ENCODE measurements around the gene VPS13C. TPM values are rescaled to one million over a fixed set of nuclear protein-coding genes. Genes with fewer than 3 reads are reported as not detected.

VPS13C gene
- total RNA-seq, 1 donor from 2014 or later: 57.4 TPM

GRCh38 chr15:61828008-61828407 lies 232.2 kb downstream of the VPS13C start:
- H3K4me1 Mint-ChIP-seq (ENCODE audit: low read depth): no peaks in the 10 kb centered on the region
- no peaks in the 10 kb centered on the region for H3K9me3 Mint-ChIP-seq

GRCh38 chr15:61827131-61827530 lies 233.1 kb downstream of the VPS13C start:
- H3K27me3 Mint-ChIP-seq (ENCODE audit: low read depth): peaks cover 15% of the 10 kb centered on the region
- H3K4me1 Mint-ChIP-seq (ENCODE audit: low read depth): no peaks in the 10 kb centered on the region
- no peaks in the 10 kb centered on the region for H3K36me3 Mint-ChIP-seq (ENCODE audit: low read depth)
- intact Hi-C loops (cut with micrococcal nuclease): no loop called here
- no peak overlapping the region for H3K27ac Mint-ChIP-seq
- H3K9me3 Mint-ChIP-seq: no peaks in the 10 kb centered on the region
- DNase-seq (ENCODE audit: low spot score): no peak
- H3K4me3 Mint-ChIP-seq (ENCODE audit: low read depth): no peak overlapping the region

More at GRCh38 chr15:61828008-61828407, 232.2 kb downstream of the VPS13C start:
- intact Hi-C loops (cut with micrococcal nuclease): no loop called here
- no peak overlapping the region for H3K27ac Mint-ChIP-seq
- H3K4me3 Mint-ChIP-seq (ENCODE audit: low read depth): no peak overlapping the region
- no peak for DNase-seq (ENCODE audit: low spot score)
- no peaks in the 10 kb centered on the region for H3K36me3 Mint-ChIP-seq (ENCODE audit: low read depth)
- H3K27me3 Mint-ChIP-seq (ENCODE audit: low read depth): peaks cover 17% of the 10 kb centered on the region

- H3K27me3 Mint-ChIP-seq (ENCODE audit: low read depth): peaks cover 15% of the 10 kb centered on the region
- H3K4me3 Mint-ChIP-seq (ENCODE audit: low read depth): no peak overlapping the region
- H3K36me3 Mint-ChIP-seq (ENCODE audit: low read depth): no peaks in the 10 kb centered on the region
- H3K27ac Mint-ChIP-seq: no peak overlapping the region
- no peaks in the 10 kb centered on the region for H3K4me1 Mint-ChIP-seq (ENCODE audit: low read depth)
- no peak for DNase-seq (ENCODE audit: low spot score)
- no peaks in the 10 kb centered on the region for H3K9me3 Mint-ChIP-seq
- intact Hi-C loops (cut with micrococcal nuclease): no loop called here
Observed at GRCh38 chr15:61824291-61824690, 236.0 kb downstream of the VPS13C start.

GRCh38 chr15:61822511-61822910 lies 237.7 kb downstream of the VPS13C start:
- Mint-ChIP-seq H3K4me1 (ENCODE audit: low read depth) (no peaks in the 10 kb centered on the region), H3K27ac (no peak overlapping the region), H3K4me3 (ENCODE audit: low read depth) (no peak overlapping the region), H3K27me3 (ENCODE audit: low read depth) (peaks cover 15% of the 10 kb centered on the region), H3K36me3 (ENCODE audit: low read depth) (no peaks in the 10 kb centered on the region), H3K9me3 (no peaks in the 10 kb centered on the region)
- intact Hi-C loops (cut with micrococcal nuclease): no loop called here
- no peak for DNase-seq (ENCODE audit: low spot score)

GRCh38 chr15:61820951-61821350 lies 239.3 kb downstream of the VPS13C start:
- H3K4me1 Mint-ChIP-seq (ENCODE audit: low read depth): no peaks in the 10 kb centered on the region
- H3K27ac Mint-ChIP-seq: no peak overlapping the region
- DNase-seq (ENCODE audit: low spot score): no peak
- no peaks in the 10 kb centered on the region for H3K36me3 Mint-ChIP-seq (ENCODE audit: low read depth)
- no peaks in the 10 kb centered on the region for H3K9me3 Mint-ChIP-seq
- no peak overlapping the region for H3K4me3 Mint-ChIP-seq (ENCODE audit: low read depth)
- H3K27me3 Mint-ChIP-seq (ENCODE audit: low read depth): peaks cover 13% of the 10 kb centered on the region
- intact Hi-C loops (cut with micrococcal nuclease): no loop called here

GRCh38 chr15:61820212-61820611 lies 240.0 kb downstream of the VPS13C start:
- intact Hi-C loops (cut with micrococcal nuclease): no loop called here
- no peaks in the 10 kb centered on the region for H3K4me1 Mint-ChIP-seq (ENCODE audit: low read depth)

GRCh38 chr15:61819386-61819785 lies 240.9 kb downstream of the VPS13C start:
- H3K27ac Mint-ChIP-seq: no peak overlapping the region
- no peaks in the 10 kb centered on the region for H3K9me3 Mint-ChIP-seq
- no peaks in the 10 kb centered on the region for H3K4me1 Mint-ChIP-seq (ENCODE audit: low read depth)
- no peak for DNase-seq (ENCODE audit: low spot score)
- no peaks in the 10 kb centered on the region for H3K36me3 Mint-ChIP-seq (ENCODE audit: low read depth)
- H3K4me3 Mint-ChIP-seq (ENCODE audit: low read depth): no peak overlapping the region
- intact Hi-C loops (cut with micrococcal nuclease): no loop called here
- peaks cover 9% of the 10 kb centered on the region for H3K27me3 Mint-ChIP-seq (ENCODE audit: low read depth)

More at GRCh38 chr15:61820212-61820611, 240.0 kb downstream of the VPS13C start:
- Mint-ChIP-seq H3K4me3 (ENCODE audit: low read depth) (no peak overlapping the region), H3K36me3 (ENCODE audit: low read depth) (no peaks in the 10 kb centered on the region), H3K9me3 (no peaks in the 10 kb centered on the region), H3K27me3 (ENCODE audit: low read depth) (peaks cover 10% of the 10 kb centered on the region), H3K27ac (no peak overlapping the region)
- no peak for DNase-seq (ENCODE audit: low spot score)

- H3K27ac Mint-ChIP-seq: no peak overlapping the region
- DNase-seq (ENCODE audit: low spot score): no peak
- no peaks in the 10 kb centered on the region for H3K4me1 Mint-ChIP-seq (ENCODE audit: low read depth)
Observed at GRCh38 chr15:61818801-61819200, 241.4 kb downstream of the VPS13C start.

GRCh38 chr15:61816856-61817255 lies 243.4 kb downstream of the VPS13C start:
- Mint-ChIP-seq H3K27me3 (ENCODE audit: low read depth) (peaks cover 2% of the 10 kb centered on the region), H3K4me3 (ENCODE audit: low read depth) (no peak overlapping the region), H3K27ac (no peak overlapping the region), H3K4me1 (ENCODE audit: low read depth) (no peaks in the 10 kb centered on the region), H3K36me3 (ENCODE audit: low read depth) (no peaks in the 10 kb centered on the region), H3K9me3 (no peaks in the 10 kb centered on the region)
- DNase-seq (ENCODE audit: low spot score): no peak
- intact Hi-C loops (cut with micrococcal nuclease): no loop called here

More at GRCh38 chr15:61818801-61819200, 241.4 kb downstream of the VPS13C start:
- H3K27me3 Mint-ChIP-seq (ENCODE audit: low read depth): peaks cover 4% of the 10 kb centered on the region
- intact Hi-C loops (cut with micrococcal nuclease): no loop called here
- H3K36me3 Mint-ChIP-seq (ENCODE audit: low read depth): no peaks in the 10 kb centered on the region
- H3K9me3 Mint-ChIP-seq: no peaks in the 10 kb centered on the region
- H3K4me3 Mint-ChIP-seq (ENCODE audit: low read depth): no peak overlapping the region

- H3K36me3 Mint-ChIP-seq (ENCODE audit: low read depth): no peaks in the 10 kb centered on the region
- H3K9me3 Mint-ChIP-seq: no peaks in the 10 kb centered on the region
- DNase-seq (ENCODE audit: low spot score): no peak
- intact Hi-C loops (cut with micrococcal nuclease): no loop called here
- no peaks in the 10 kb centered on the region for H3K4me1 Mint-ChIP-seq (ENCODE audit: low read depth)
- H3K27me3 Mint-ChIP-seq (ENCODE audit: low read depth): peaks cover 2% of the 10 kb centered on the region
- no peak overlapping the region for H3K4me3 Mint-ChIP-seq (ENCODE audit: low read depth)
- no peak overlapping the region for H3K27ac Mint-ChIP-seq
Observed at GRCh38 chr15:61815356-61816083, 244.7 kb downstream of the VPS13C start.

- Mint-ChIP-seq H3K4me3 (ENCODE audit: low read depth) (no peak overlapping the region), H3K9me3 (no peaks in the 10 kb centered on the region)
- intact Hi-C loops (cut with micrococcal nuclease): no loop called here
Observed at GRCh38 chr15:61812476-61812875, 247.8 kb downstream of the VPS13C start.

GRCh38 chr15:61811952-61812351 lies 248.3 kb downstream of the VPS13C start:
- H3K9me3 Mint-ChIP-seq: no peaks in the 10 kb centered on the region
- no peak overlapping the region for H3K4me3 Mint-ChIP-seq (ENCODE audit: low read depth)
- H3K27me3 Mint-ChIP-seq (ENCODE audit: low read depth): peaks cover 2% of the 10 kb centered on the region
- intact Hi-C loops (cut with micrococcal nuclease): no loop called here
- no peak overlapping the region for H3K27ac Mint-ChIP-seq
- H3K36me3 Mint-ChIP-seq (ENCODE audit: low read depth): no peaks in the 10 kb centered on the region
- no peaks in the 10 kb centered on the region for H3K4me1 Mint-ChIP-seq (ENCODE audit: low read depth)
- no peak for DNase-seq (ENCODE audit: low spot score)

More at GRCh38 chr15:61812476-61812875, 247.8 kb downstream of the VPS13C start:
- H3K4me1 Mint-ChIP-seq (ENCODE audit: low read depth): no peaks in the 10 kb centered on the region
- H3K36me3 Mint-ChIP-seq (ENCODE audit: low read depth): no peaks in the 10 kb centered on the region
- no peak for DNase-seq (ENCODE audit: low spot score)
- H3K27ac Mint-ChIP-seq: no peak overlapping the region
- peaks cover 2% of the 10 kb centered on the region for H3K27me3 Mint-ChIP-seq (ENCODE audit: low read depth)

GRCh38 chr15:61809216-61809615 lies 251.0 kb downstream of the VPS13C start:
- H3K4me3 Mint-ChIP-seq (ENCODE audit: low read depth): no peak overlapping the region
- no peaks in the 10 kb centered on the region for H3K36me3 Mint-ChIP-seq (ENCODE audit: low read depth)
- no peak for DNase-seq (ENCODE audit: low spot score)
- intact Hi-C loops (cut with micrococcal nuclease): no loop called here
- no peak overlapping the region for H3K27ac Mint-ChIP-seq
- no peaks in the 10 kb centered on the region for H3K9me3 Mint-ChIP-seq
- no peaks in the 10 kb centered on the region for H3K4me1 Mint-ChIP-seq (ENCODE audit: low read depth)
- H3K27me3 Mint-ChIP-seq (ENCODE audit: low read depth): peaks cover 1% of the 10 kb centered on the region

Data from activated T-helper 2 cell treated with anti-CD3 and anti-CD28 coated beads, Interferon-gamma antibody, Interleukin-2, Interleukin-4, amounts not matched to agents 10 μg/mL and 5 μg/mL and 100 μg/mL, durations not matched to agents 14 hours and 24 hours and 36 hours (primary cell).